ENCODE data around the gene PHOX2A.

PHOX2A gene

GRCh38 chr11:72247584-72247983 is 3.6 kb upstream of the PHOX2A start:
- no peak for DNase-seq

- no peak for DNase-seq
Measured at GRCh38 chr11:72245263-72245816, 1.4 kb upstream of the PHOX2A start.

GRCh38 chr11:72244361-72245262 is 636 bp upstream of the PHOX2A start:
- DNase-seq = no peak

GRCh38 chr11:72243173-72244059 is 560 bp downstream of the PHOX2A start:
- DNase-seq = no peak

- no peak for DNase-seq
Measured at GRCh38 chr11:72242141-72242540, 1.8 kb downstream of the PHOX2A start.

GRCh38 chr11:72241291-72241781 is 2.6 kb downstream of the PHOX2A start:
- DNase-seq = no peak

GRCh38 chr11:72240461-72241290 is 3.3 kb downstream of the PHOX2A start:
- no peak for DNase-seq

- no peak for DNase-seq
Measured at GRCh38 chr11:72239849-72240460, 4.0 kb downstream of the PHOX2A start.

GRCh38 chr11:72239313-72239848 is 4.6 kb downstream of the PHOX2A start:
- DNase-seq = no peak

- no peak for DNase-seq
Measured at GRCh38 chr11:72238492-72239312, 5.3 kb downstream of the PHOX2A start.

- no peak for DNase-seq
Measured at GRCh38 chr11:72238040-72238450, 5.9 kb downstream of the PHOX2A start.

GRCh38 chr11:72237112-72237931 is 6.7 kb downstream of the PHOX2A start:
- no peak for DNase-seq

- no peak for DNase-seq
Measured at GRCh38 chr11:72236774-72237111, 7.2 kb downstream of the PHOX2A start.

- DNase-seq = no peak
Measured at GRCh38 chr11:72236083-72236697, 7.8 kb downstream of the PHOX2A start.

- DNase-seq = no peak
Measured at GRCh38 chr11:72235351-72236057, 8.5 kb downstream of the PHOX2A start.

GRCh38 chr11:72234920-72235319 is 9.1 kb downstream of the PHOX2A start:
- no peak for DNase-seq

- no peak for DNase-seq
Measured at GRCh38 chr11:72234514-72234830, 9.5 kb downstream of the PHOX2A start.

- no peak for DNase-seq
Measured at GRCh38 chr11:72233773-72234513, 10.0 kb downstream of the PHOX2A start.

Measured in SIG-M5 (cell line).